Activated naive CD8-positive, alpha-beta T cell treated with anti-CD3 and anti-CD28 coated beads, Interleukin-2, amount 10 ng/mL, durations not matched to agents 7 days and 5 days (primary cell): ENCODE data around the gene FOXA2. TPM values are rescaled to one million over a fixed set of nuclear protein-coding genes. Genes with fewer than 3 reads are reported as not detected.

Experiments
- ATAC-seq: fragments of 150-1000 bp; cut with Tn5 transposase; one replicate; pipeline ENCODE4 v1.10.0; 2021; ENCODE audit warnings: low read depth, moderate library complexity
- POLR2A ChIA-PET: fragments of 350-600 bp; sonication (Branson Sonifier 250); formaldehyde crosslinking; loops from one replicate; lab custom pipeline; 2021; ENCODE audit warnings: antibody characterized with exemption; lab: Charles Lee
- DNase-seq: peaks from one replicate; pipeline ENCODE4 v3.0.0; 2021
- H3K27ac Mint-ChIP-seq: one replicate; pipeline ENCODE4 v1.8.0; 2022; ENCODE audit warnings: mild to moderate bottlenecking, mixed read lengths
- H3K27me3 Mint-ChIP-seq: one replicate; pipeline ENCODE4 v1.8.0; 2022; ENCODE audit warnings: mild to moderate bottlenecking, moderate library complexity, mixed read lengths
- H3K36me3 Mint-ChIP-seq: one replicate; pipeline ENCODE4 v1.8.0; 2021; ENCODE audit warnings: mild to moderate bottlenecking, mixed read lengths
- H3K4me1 Mint-ChIP-seq: one replicate; pipeline ENCODE4 v1.8.0; 2021; ENCODE audit warnings: mixed read lengths
- H3K4me3 Mint-ChIP-seq: one replicate; pipeline ENCODE4 v1.8.0; 2022; ENCODE audit warnings: mild to moderate bottlenecking, moderate library complexity, mixed read lengths
- H3K9me3 Mint-ChIP-seq: one replicate; pipeline ENCODE4 v1.8.0; 2021; ENCODE audit warnings: mixed read lengths
- total RNA-seq, 2 experiments: library from RNA; stranded (reverse); gene quantifications; one replicate each; pipeline ENCODE4 v1.2.3, GENCODE V29; 2021

Gene FOXA2
- not detected for total RNA-seq

GRCh38 chr20:22584522-22584921 lies at the start of gene FOXA2:
Gene FOXA2 (minus strand): TSS chr20:22584572. CDS start chr20:22584278, 294 bp downstream.
- DNase-seq: no peak
- peaks cover 4% of the 10 kb centered on the region for H3K36me3 Mint-ChIP-seq
- no peaks in the 10 kb centered on the region for H3K9me3 Mint-ChIP-seq
- H3K4me3 Mint-ChIP-seq: peak within 1 kb of the TSS; percentile 37
- H3K27ac Mint-ChIP-seq: no peak within 1 kb of the TSS
- peaks cover 68% of the 10 kb centered on the region for H3K27me3 Mint-ChIP-seq
- no peak for ATAC-seq
- POLR2A ChIA-PET: no interaction called here
- H3K4me1 Mint-ChIP-seq: peaks cover 2% of the 10 kb centered on the region

- DNase-seq (no peak), ATAC-seq (no peak)
- no peak overlapping the region for H3K4me3 Mint-ChIP-seq
- no peak overlapping the region for H3K27ac Mint-ChIP-seq
- no peaks in the 10 kb centered on the region for H3K27me3 Mint-ChIP-seq
- H3K4me1 Mint-ChIP-seq: no peaks in the 10 kb centered on the region
- H3K9me3 Mint-ChIP-seq: no peaks in the 10 kb centered on the region
- H3K36me3 Mint-ChIP-seq: no peaks in the 10 kb centered on the region
- POLR2A ChIA-PET: no interaction called here
These were observed 46.3 kb upstream of the FOXA2 start for GRCh38 chr20:22630701-22631100.

- Mint-ChIP-seq H3K9me3 (no peaks in the 10 kb centered on the region), H3K4me3 (no peak overlapping the region), H3K36me3 (no peaks in the 10 kb centered on the region), H3K27me3 (no peaks in the 10 kb centered on the region), H3K4me1 (no peaks in the 10 kb centered on the region), H3K27ac (no peak overlapping the region)
- POLR2A ChIA-PET: no interaction called here
- ATAC-seq: no peak
- DNase-seq: no peak
These were observed 45.6 kb upstream of the FOXA2 start for GRCh38 chr20:22629927-22630326.

- no peaks in the 10 kb centered on the region for H3K4me1 Mint-ChIP-seq
- POLR2A ChIA-PET: no interaction called here
- no peaks in the 10 kb centered on the region for H3K27me3 Mint-ChIP-seq
- H3K9me3 Mint-ChIP-seq: no peaks in the 10 kb centered on the region
- no peak overlapping the region for H3K27ac Mint-ChIP-seq
- H3K4me3 Mint-ChIP-seq: no peak overlapping the region
- no peak for DNase-seq
- ATAC-seq: no peak
- no peaks in the 10 kb centered on the region for H3K36me3 Mint-ChIP-seq
These were observed 45.1 kb upstream of the FOXA2 start for GRCh38 chr20:22629447-22629846.

GRCh38 chr20:22626496-22626895 lies 42.1 kb upstream of the FOXA2 start:
- no peaks in the 10 kb centered on the region for H3K4me1 Mint-ChIP-seq
- DNase-seq (no peak), ATAC-seq (no peak)
- no peaks in the 10 kb centered on the region for H3K9me3 Mint-ChIP-seq
- no peak overlapping the region for H3K27ac Mint-ChIP-seq
- POLR2A ChIA-PET: no interaction called here
- no peaks in the 10 kb centered on the region for H3K36me3 Mint-ChIP-seq
- H3K27me3 Mint-ChIP-seq: no peaks in the 10 kb centered on the region
- H3K4me3 Mint-ChIP-seq: no peak overlapping the region

GRCh38 chr20:22623211-22623610 lies 38.8 kb upstream of the FOXA2 start:
- H3K27me3 Mint-ChIP-seq: peaks cover under 1% of the 10 kb centered on the region

GRCh38 chr20:22620342-22620741 lies 36.0 kb upstream of the FOXA2 start:
- H3K4me1 Mint-ChIP-seq: no peaks in the 10 kb centered on the region
- peaks cover 3% of the 10 kb centered on the region for H3K27me3 Mint-ChIP-seq
- DNase-seq (no peak), ATAC-seq (no peak)
- no peaks in the 10 kb centered on the region for H3K36me3 Mint-ChIP-seq
- POLR2A ChIA-PET: no interaction called here
- no peaks in the 10 kb centered on the region for H3K9me3 Mint-ChIP-seq
- no peak overlapping the region for H3K27ac Mint-ChIP-seq
- H3K4me3 Mint-ChIP-seq: no peak overlapping the region

More at GRCh38 chr20:22623211-22623610, 38.8 kb upstream of the FOXA2 start:
- no peak overlapping the region for H3K27ac Mint-ChIP-seq
- H3K4me1 Mint-ChIP-seq: no peaks in the 10 kb centered on the region
- DNase-seq (no peak), ATAC-seq (no peak)
- H3K4me3 Mint-ChIP-seq: no peak overlapping the region
- POLR2A ChIA-PET: no interaction called here
- no peaks in the 10 kb centered on the region for H3K9me3 Mint-ChIP-seq
- H3K36me3 Mint-ChIP-seq: no peaks in the 10 kb centered on the region

- POLR2A ChIA-PET: no interaction called here
- DNase-seq: no peak
- Mint-ChIP-seq H3K27ac (no peak overlapping the region), H3K9me3 (no peaks in the 10 kb centered on the region), H3K4me3 (no peak overlapping the region), H3K27me3 (peaks cover 3% of the 10 kb centered on the region), H3K36me3 (no peaks in the 10 kb centered on the region), H3K4me1 (no peaks in the 10 kb centered on the region)
- no peak for ATAC-seq
These were observed 35.4 kb upstream of the FOXA2 start for GRCh38 chr20:22619806-22620205.

- ATAC-seq (no peak), DNase-seq (no peak)
- H3K9me3 Mint-ChIP-seq: no peaks in the 10 kb centered on the region
- POLR2A ChIA-PET: no interaction called here
- H3K27me3 Mint-ChIP-seq: peaks cover 3% of the 10 kb centered on the region
- no peak overlapping the region for H3K27ac Mint-ChIP-seq
- H3K36me3 Mint-ChIP-seq: no peaks in the 10 kb centered on the region
- no peak overlapping the region for H3K4me3 Mint-ChIP-seq
- H3K4me1 Mint-ChIP-seq: no peaks in the 10 kb centered on the region
These were observed 34.9 kb upstream of the FOXA2 start for GRCh38 chr20:22619272-22619671.

- Mint-ChIP-seq H3K4me1 (no peaks in the 10 kb centered on the region), H3K36me3 (no peaks in the 10 kb centered on the region), H3K27me3 (peaks cover 3% of the 10 kb centered on the region), H3K4me3 (no peak overlapping the region), H3K27ac (no peak overlapping the region), H3K9me3 (no peaks in the 10 kb centered on the region)
- POLR2A ChIA-PET: no interaction called here
- DNase-seq (no peak), ATAC-seq (no peak)
These were observed 32.8 kb upstream of the FOXA2 start for GRCh38 chr20:22617160-22617559.

GRCh38 chr20:22616551-22616950 lies 32.2 kb upstream of the FOXA2 start:
- H3K9me3 Mint-ChIP-seq: no peaks in the 10 kb centered on the region
- H3K36me3 Mint-ChIP-seq: no peaks in the 10 kb centered on the region
- POLR2A ChIA-PET: no interaction called here
- H3K27ac Mint-ChIP-seq: no peak overlapping the region
- no peak overlapping the region for H3K4me3 Mint-ChIP-seq
- no peaks in the 10 kb centered on the region for H3K4me1 Mint-ChIP-seq
- ATAC-seq: no peak
- peaks cover 3% of the 10 kb centered on the region for H3K27me3 Mint-ChIP-seq
- DNase-seq: no peak

GRCh38 chr20:22615425-22615824 lies 31.1 kb upstream of the FOXA2 start:
- Mint-ChIP-seq H3K27ac (no peak overlapping the region), H3K9me3 (no peaks in the 10 kb centered on the region), H3K4me3 (no peak overlapping the region), H3K4me1 (no peaks in the 10 kb centered on the region), H3K36me3 (no peaks in the 10 kb centered on the region), H3K27me3 (peaks cover 3% of the 10 kb centered on the region)
- DNase-seq (no peak), ATAC-seq (no peak)
- POLR2A ChIA-PET: no interaction called here

GRCh38 chr20:22611636-22612035 lies 27.3 kb upstream of the FOXA2 start:
- Mint-ChIP-seq H3K4me1 (no peaks in the 10 kb centered on the region), H3K4me3 (no peak overlapping the region), H3K27me3 (no peaks in the 10 kb centered on the region), H3K36me3 (no peaks in the 10 kb centered on the region), H3K27ac (no peak overlapping the region), H3K9me3 (no peaks in the 10 kb centered on the region)
- POLR2A ChIA-PET: no interaction called here
- DNase-seq (no peak), ATAC-seq (no peak)

- POLR2A ChIA-PET: no interaction called here
- DNase-seq (no peak), ATAC-seq (no peak)
- Mint-ChIP-seq H3K36me3 (no peaks in the 10 kb centered on the region), H3K27me3 (no peaks in the 10 kb centered on the region), H3K27ac (no peak overlapping the region), H3K4me3 (no peak overlapping the region), H3K9me3 (no peaks in the 10 kb centered on the region), H3K4me1 (no peaks in the 10 kb centered on the region)
These were observed 23.3 kb upstream of the FOXA2 start for GRCh38 chr20:22607695-22608094.

GRCh38 chr20:22604815-22605214 lies 20.4 kb upstream of the FOXA2 start:
- Mint-ChIP-seq H3K27me3 (no peaks in the 10 kb centered on the region), H3K9me3 (no peaks in the 10 kb centered on the region), H3K27ac (no peak overlapping the region), H3K4me1 (no peaks in the 10 kb centered on the region), H3K4me3 (no peak overlapping the region), H3K36me3 (no peaks in the 10 kb centered on the region)
- DNase-seq (no peak), ATAC-seq (no peak)
- POLR2A ChIA-PET: no interaction called here
